Tibial nerve (tissue), 4 donors: ENCODE results near the gene CHPF.
A peak's percentile ranks its signal among the peaks of the same experiment; 100 is the strongest.

Experiments used
- EP300 ChIP-seq, 2 donors: sonication (generic); formaldehyde crosslinking; IDR thresholded peaks; one replicate each; pipeline ENCODE4 v1.6.1; 2017; ENCODE audit warnings: antibody characterized with exemption in 2 of 2, mild to moderate bottlenecking in 1 of 2
- POLR2A ChIP-seq, 2 donors: fragments of 450-650 bp; IDR thresholded peaks; one replicate each; pipeline ENCODE4 v1.6.1; 2017; ENCODE audit warnings: antibody characterized with exemption in 2 of 2, mild to moderate bottlenecking in 2 of 2, moderate library complexity in 2 of 2
- TF ChIP-seq, protein P1 (sequence below), 5 experiments: fragments of 200-600 bp in 3 of 5; fragments of 450-650 bp in 2 of 5; sonication (generic) in 3 of 5; IDR thresholded peaks; one replicate each; pipeline ENCODE4 v1.5.1; 2016 to 2019; ENCODE audit warnings: antibody characterized with exemption in 5 of 5, mild to moderate bottlenecking in 3 of 5, moderate library complexity in 2 of 5

GRCh38 chr2:219543596-219544358, at the start of gene CHPF, which contains the start of gene TMEM198:
- peak in 1 of 2 donors; percentile 83 for TF ChIP-seq POLR2A (IDR thresholded peaks at IDR 0.05)
- TF ChIP-seq, protein P1, sequence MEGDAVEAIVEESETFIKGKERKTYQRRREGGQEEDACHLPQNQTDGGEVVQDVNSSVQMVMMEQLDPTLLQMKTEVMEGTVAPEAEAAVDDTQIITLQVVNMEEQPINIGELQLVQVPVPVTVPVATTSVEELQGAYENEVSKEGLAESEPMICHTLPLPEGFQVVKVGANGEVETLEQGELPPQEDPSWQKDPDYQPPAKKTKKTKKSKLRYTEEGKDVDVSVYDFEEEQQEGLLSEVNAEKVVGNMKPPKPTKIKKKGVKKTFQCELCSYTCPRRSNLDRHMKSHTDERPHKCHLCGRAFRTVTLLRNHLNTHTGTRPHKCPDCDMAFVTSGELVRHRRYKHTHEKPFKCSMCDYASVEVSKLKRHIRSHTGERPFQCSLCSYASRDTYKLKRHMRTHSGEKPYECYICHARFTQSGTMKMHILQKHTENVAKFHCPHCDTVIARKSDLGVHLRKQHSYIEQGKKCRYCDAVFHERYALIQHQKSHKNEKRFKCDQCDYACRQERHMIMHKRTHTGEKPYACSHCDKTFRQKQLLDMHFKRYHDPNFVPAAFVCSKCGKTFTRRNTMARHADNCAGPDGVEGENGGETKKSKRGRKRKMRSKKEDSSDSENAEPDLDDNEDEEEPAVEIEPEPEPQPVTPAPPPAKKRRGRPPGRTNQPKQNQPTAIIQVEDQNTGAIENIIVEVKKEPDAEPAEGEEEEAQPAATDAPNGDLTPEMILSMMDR (IDR thresholded peaks at IDR 0.05): peak in 1 of 5 experiments; percentile 28
- peak; percentile 92 to 97 for TF ChIP-seq EP300 (IDR thresholded peaks at IDR 0.05)
